Sigmoid colon (tissue), 7 donors: ENCODE results near the gene TMA16. TPM values are rescaled to one million over a fixed set of nuclear protein-coding genes. Genes with fewer than 3 reads are reported as not detected.

Experiments used
- DNase-seq: peaks from one replicate; pipeline ENCODE4 v3.0.0-alpha.2; 2019
- H3K27ac ChIP-seq, 4 donors: fragments of 200-600 bp; sonication (generic); one replicate each; pipeline ENCODE4 v1.5.1; 2016 to 2019; ENCODE audit warnings: mild to moderate bottlenecking in 1 of 4
- H3K27me3 ChIP-seq, 3 donors: fragments of 200-600 bp; sonication (generic); one replicate each; pipeline ENCODE4 v1.5.1; 2019; ENCODE audit warnings: mild to moderate bottlenecking in 1 of 3
- H3K36me3 ChIP-seq, 4 donors: fragments of 200-600 bp; sonication (generic); one replicate each; pipeline ENCODE4 v1.5.1; 2016 to 2019
- H3K4me1 ChIP-seq, 4 donors: fragments of 200-600 bp; sonication (generic); one replicate each; pipeline ENCODE4 v1.5.1; 2017 to 2019
- H3K4me3 ChIP-seq, 4 donors: fragments of 200-600 bp; sonication (generic); one replicate each; pipeline ENCODE4 v1.5.1; 2017 to 2019; ENCODE audit warnings: mild to moderate bottlenecking in 2 of 4, moderate library complexity in 1 of 4
- H3K9me3 ChIP-seq, 4 donors: fragments of 200-600 bp in 3 of 4; sonication (generic) in 3 of 4; one replicate each; pipeline versions ENCODE4 v1.5.1 to v1.6.1; 2013 to 2019
- EP300 ChIP-seq, 4 donors: sonication (generic); formaldehyde crosslinking; IDR thresholded peaks; one replicate each; pipeline ENCODE4 v1.6.1; 2017; ENCODE audit warnings: antibody characterized with exemption in 4 of 4
- POLR2A ChIP-seq, 2 donors: fragments of 450-650 bp; IDR thresholded peaks; one replicate each; pipeline ENCODE4 v1.6.1; 2016; ENCODE audit warnings: antibody characterized with exemption in 2 of 2, mild to moderate bottlenecking in 2 of 2, moderate library complexity in 2 of 2
- POLR2AphosphoS5 ChIP-seq, 4 donors: sonication (generic); formaldehyde crosslinking; IDR thresholded peaks; one replicate each; pipeline ENCODE4 v1.6.1; 2017; ENCODE audit warnings: antibody characterized with exemption in 4 of 4
- WGBS, 2 donors: extraction: QIAGEN DNeasy Blood & Tissue Kit; methylation state at CpG; one replicate each; pipeline ENCODE4 v1.1.7; 2013; 5-methylcytosine and 5-hydroxymethylcytosine counted together
- intact Hi-C: fragments of 100-400 bp; cut with DNase I; formaldehyde crosslinking; loops from one replicate; pipeline ENCODE4 v1.15.1; 2023
- polyA plus RNA-seq, 3 donors: library from polyadenylated mRNA; stranded (reverse); fragments of 200-250 nt; gene quantifications; one replicate each; pipeline ENCODE4 v1.2.3, GENCODE V29; 2013
- total RNA-seq, 4 donors: library from RNA; depleted of rRNA; stranded (reverse); fragments of >200 nt; gene quantifications; one replicate each; pipeline ENCODE4 v1.1.0, GENCODE V29; 2016
- TF ChIP-seq, protein P1 (sequence below), 4 experiments: fragments of 450-650 bp in 3 of 4; fragments of 200-600 bp in 1 of 4; IDR thresholded peaks; one replicate each; pipeline ENCODE4 v1.5.1; 2016 to 2019; ENCODE audit warnings: antibody characterized with exemption in 4 of 4, mild to moderate bottlenecking in 3 of 4, moderate library complexity in 2 of 4
- donor health status: healthy with polysubstance abuse.
- donor health status: Bipolar disorder and iron deficiency.
- donor health status: healthy.

The TMA16 gene
- total and polyA plus RNA-seq, 7 donors = 12.5 to 28.0 (median 20.7) TPM

DNA sequence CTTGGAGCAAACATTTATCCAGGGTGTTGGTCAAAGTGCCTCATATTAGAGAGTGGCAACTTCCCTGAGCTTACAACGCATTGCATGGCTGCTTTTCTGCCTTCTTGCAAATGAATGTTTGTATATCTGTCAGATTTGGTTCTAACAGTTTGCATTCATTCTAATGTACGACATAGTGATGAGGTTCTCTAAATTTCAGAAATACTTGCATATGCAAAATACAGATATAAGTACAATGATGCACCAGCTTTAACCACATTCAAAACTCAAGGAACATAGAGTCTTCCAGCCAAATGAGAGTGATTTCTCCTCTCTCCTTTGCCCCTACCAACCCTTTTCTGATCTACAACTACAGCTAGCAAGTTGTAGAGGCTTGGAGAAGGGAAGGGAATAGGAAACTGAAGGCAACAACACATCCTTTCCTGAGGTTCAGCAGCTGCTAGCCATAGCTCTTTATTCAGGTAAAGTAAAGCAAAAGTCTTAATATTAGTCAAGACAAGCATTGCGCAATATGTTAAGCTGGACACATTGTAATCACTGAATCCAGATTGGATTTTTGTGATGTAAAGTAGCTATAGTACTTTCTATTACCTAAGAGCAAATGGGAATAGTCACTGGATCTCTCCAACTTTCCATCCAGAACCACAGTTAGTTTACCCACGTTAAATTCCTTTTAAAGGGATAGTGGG, 27.3 kb upstream of the TMA16 start:
- intact Hi-C loops = no loop called here
- H3K27me3 ChIP-seq = no peaks in the 10 kb centered on the region
- WGBS, 2 donors = 85 to 91% methylated on average over 4 of the region's 4 CpGs

GRCh38 chr4:163470391-163470790, 24.1 kb upstream of the TMA16 start:
- TF ChIP-seq EP300 (IDR thresholded peaks at IDR 0.05) (no peak), POLR2A (IDR thresholded peaks at IDR 0.05) (no peak), POLR2AphosphoS5 (IDR thresholded peaks at IDR 0.05) (no peak)
- TF ChIP-seq, protein P1, sequence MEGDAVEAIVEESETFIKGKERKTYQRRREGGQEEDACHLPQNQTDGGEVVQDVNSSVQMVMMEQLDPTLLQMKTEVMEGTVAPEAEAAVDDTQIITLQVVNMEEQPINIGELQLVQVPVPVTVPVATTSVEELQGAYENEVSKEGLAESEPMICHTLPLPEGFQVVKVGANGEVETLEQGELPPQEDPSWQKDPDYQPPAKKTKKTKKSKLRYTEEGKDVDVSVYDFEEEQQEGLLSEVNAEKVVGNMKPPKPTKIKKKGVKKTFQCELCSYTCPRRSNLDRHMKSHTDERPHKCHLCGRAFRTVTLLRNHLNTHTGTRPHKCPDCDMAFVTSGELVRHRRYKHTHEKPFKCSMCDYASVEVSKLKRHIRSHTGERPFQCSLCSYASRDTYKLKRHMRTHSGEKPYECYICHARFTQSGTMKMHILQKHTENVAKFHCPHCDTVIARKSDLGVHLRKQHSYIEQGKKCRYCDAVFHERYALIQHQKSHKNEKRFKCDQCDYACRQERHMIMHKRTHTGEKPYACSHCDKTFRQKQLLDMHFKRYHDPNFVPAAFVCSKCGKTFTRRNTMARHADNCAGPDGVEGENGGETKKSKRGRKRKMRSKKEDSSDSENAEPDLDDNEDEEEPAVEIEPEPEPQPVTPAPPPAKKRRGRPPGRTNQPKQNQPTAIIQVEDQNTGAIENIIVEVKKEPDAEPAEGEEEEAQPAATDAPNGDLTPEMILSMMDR (IDR thresholded peaks at IDR 0.05) = no peak
- no peaks in the 10 kb centered on the region for H3K36me3 ChIP-seq
- H3K9me3 ChIP-seq = no peaks in the 10 kb centered on the region
- H3K4me3 ChIP-seq = no peak overlapping the region
- no peaks in the 10 kb centered on the region for H3K4me1 ChIP-seq
- DNase-seq = no peak
- 76 to 84% methylated on average over 3 of the region's 3 CpGs for WGBS, 2 donors
- intact Hi-C loops = no loop called here
- H3K27ac ChIP-seq = no peak overlapping the region
- no peaks in the 10 kb centered on the region for H3K27me3 ChIP-seq

More for the DNA sequence above, 27.3 kb upstream of the TMA16 start:
- no peaks in the 10 kb centered on the region for H3K4me1 ChIP-seq
- H3K9me3 ChIP-seq = no peaks in the 10 kb centered on the region
- H3K27ac ChIP-seq = no peak overlapping the region
- H3K36me3 ChIP-seq = no peaks in the 10 kb centered on the region
- H3K4me3 ChIP-seq = no peak overlapping the region
- TF ChIP-seq, protein P1 (IDR thresholded peaks at IDR 0.05) = no peak
- TF ChIP-seq POLR2AphosphoS5 (IDR thresholded peaks at IDR 0.05) (no peak), EP300 (IDR thresholded peaks at IDR 0.05) (no peak), POLR2A (IDR thresholded peaks at IDR 0.05) (no peak)
- no peak for DNase-seq

DNA sequence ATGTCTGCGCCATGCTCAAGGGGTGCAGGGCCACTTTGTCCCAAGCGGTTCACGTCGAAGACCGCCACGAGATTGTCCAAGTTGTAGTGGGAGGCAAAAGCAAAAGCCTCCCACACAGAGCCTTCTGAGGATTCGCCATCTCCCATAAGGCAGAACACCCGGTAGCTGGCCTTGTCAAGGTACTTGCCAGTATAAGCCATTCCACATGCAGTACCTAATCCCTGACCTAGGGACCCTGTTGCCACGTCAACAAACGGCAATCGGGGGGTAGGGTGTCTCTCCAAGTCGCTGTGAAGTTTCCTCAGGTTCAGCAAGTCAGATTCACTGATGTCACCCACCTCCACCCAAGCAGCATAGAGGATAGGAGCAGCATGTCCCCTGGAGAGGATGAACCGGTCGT, 21.4 kb upstream of the TMA16 start:
- 95 to 96% methylated on average over 14 of the region's 14 CpGs for WGBS, 2 donors
- TF ChIP-seq EP300 (IDR thresholded peaks at IDR 0.05) (no peak), POLR2A (IDR thresholded peaks at IDR 0.05) (no peak), POLR2AphosphoS5 (IDR thresholded peaks at IDR 0.05) (no peak)
- TF ChIP-seq, protein P1 (IDR thresholded peaks at IDR 0.05) = no peak
- no peak for DNase-seq
- Histone ChIP-seq H3K4me3 (no peak overlapping the region), H3K36me3 (no peaks in the 10 kb centered on the region), H3K4me1 (no peaks in the 10 kb centered on the region), H3K9me3 (no peaks in the 10 kb centered on the region), H3K27me3 (no peaks in the 10 kb centered on the region), H3K27ac (no peak overlapping the region)
- intact Hi-C loops = no loop called here

GRCh38 chr4:163473576-163473975, 20.9 kb upstream of the TMA16 start, which contains the start of gene TKTL2:
Gene TKTL2, minus strand, starts transcription at chr4:163473754. Its CDS starts 20 bp downstream, at chr4:163473734.
- WGBS, 2 donors = 93 to 94% methylated on average over 32 of the region's 32 CpGs
- Histone ChIP-seq H3K36me3 (no peaks in the 10 kb centered on the region), H3K4me1 (no peaks in the 10 kb centered on the region), H3K4me3 (no peak within 1 kb of the TSS), H3K27me3 (no peaks in the 10 kb centered on the region), H3K27ac (no peak within 1 kb of the TSS), H3K9me3 (no peaks in the 10 kb centered on the region)
- intact Hi-C loops = no loop called here
- TF ChIP-seq, protein P1 (IDR thresholded peaks at IDR 0.05) = no peak
- TF ChIP-seq POLR2A (IDR thresholded peaks at IDR 0.05) (no peak), EP300 (IDR thresholded peaks at IDR 0.05) (no peak), POLR2AphosphoS5 (IDR thresholded peaks at IDR 0.05) (no peak)
- DNase-seq = no peak

DNA sequence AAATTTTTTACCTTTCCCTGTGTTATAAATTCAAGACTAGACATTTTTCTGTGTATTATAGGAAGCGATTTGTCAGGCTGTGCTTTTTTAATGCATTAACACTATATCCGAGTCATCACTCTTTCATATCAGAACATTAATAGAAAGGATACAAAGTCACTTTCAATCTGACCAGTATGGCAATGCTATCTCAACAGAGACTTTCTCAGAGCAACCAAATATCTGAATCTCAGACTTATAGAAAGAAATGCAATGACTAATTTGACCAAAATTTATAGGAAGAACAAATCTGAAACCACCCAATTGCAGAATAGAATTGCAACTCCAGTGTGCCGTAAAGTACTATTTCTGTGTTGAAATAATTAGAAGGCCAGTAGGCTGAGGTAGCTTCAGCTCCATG, 20.5 kb upstream of the TMA16 start:
- no peaks in the 10 kb centered on the region for H3K4me1 ChIP-seq
- intact Hi-C loops = no loop called here
- no peak for DNase-seq
- no peaks in the 10 kb centered on the region for H3K36me3 ChIP-seq
- 86 to 88% methylated on average over 3 of the region's 3 CpGs for WGBS, 2 donors
- H3K27me3 ChIP-seq = no peaks in the 10 kb centered on the region
- no peaks in the 10 kb centered on the region for H3K9me3 ChIP-seq
- no peak for TF ChIP-seq POLR2AphosphoS5 (IDR thresholded peaks at IDR 0.05)
- TF ChIP-seq POLR2A (IDR thresholded peaks at IDR 0.05) = no peak
- H3K27ac ChIP-seq = no peak overlapping the region
- H3K4me3 ChIP-seq = no peak overlapping the region
